IPS-NIHi7 (cell line): ENCODE results near the gene PDZD8.
A peak's percentile ranks its signal among the peaks of the same experiment; 100 is the strongest.
"Not testable (repeated sequence)": the region's sequence is repeated elsewhere in the genome, so short reads cannot be mapped to it uniquely, and the experiment has no call there.

ENCODE experiments used
- DNase-seq: peaks from one replicate; pipeline ENCODE4 v3.0.0; 2012; ENCODE audit warnings: mixed read lengths; ENCODE audit errors: extremely low spot score

PDZD8 gene

DNA sequence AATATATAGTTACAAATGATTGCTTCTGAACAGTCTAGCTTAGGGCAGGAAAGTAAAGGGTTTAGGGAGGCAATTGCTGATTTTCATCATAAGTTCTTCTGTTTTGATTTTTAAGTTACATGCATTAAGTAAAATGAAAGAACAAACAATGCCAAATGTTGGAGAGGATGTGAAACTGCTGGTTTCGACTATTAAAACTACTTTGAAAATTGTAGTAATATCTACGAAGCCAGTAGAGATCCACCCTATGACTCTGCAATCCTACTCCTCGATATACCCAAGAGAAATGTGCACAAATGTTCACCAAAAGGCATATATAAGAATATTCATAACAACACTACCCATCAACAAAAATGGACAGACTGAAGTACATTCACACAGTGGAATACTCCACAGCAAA lies 24.3 kb downstream of the PDZD8 start:
- DNase-seq, result no peak

DNA sequence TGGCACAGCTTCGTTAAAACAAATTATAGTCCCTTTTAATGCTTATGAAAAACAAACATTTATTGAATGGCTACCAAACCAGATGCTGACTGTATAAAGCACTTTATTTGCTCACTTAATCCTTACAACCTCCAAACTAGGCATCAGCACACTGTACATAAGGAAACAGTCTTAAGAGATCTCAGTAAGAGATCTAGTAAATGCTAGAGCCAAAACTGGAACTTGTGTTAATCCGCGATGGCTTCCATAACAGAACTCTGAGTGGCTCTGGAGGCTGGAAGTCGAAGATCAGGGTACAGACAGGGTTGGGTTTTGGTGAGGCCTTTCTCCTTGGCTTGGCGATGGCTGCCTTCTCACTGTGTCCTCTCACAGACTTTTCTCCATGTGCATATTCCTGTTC lies 27.0 kb downstream of the PDZD8 start:
- no peak for DNase-seq

DNA sequence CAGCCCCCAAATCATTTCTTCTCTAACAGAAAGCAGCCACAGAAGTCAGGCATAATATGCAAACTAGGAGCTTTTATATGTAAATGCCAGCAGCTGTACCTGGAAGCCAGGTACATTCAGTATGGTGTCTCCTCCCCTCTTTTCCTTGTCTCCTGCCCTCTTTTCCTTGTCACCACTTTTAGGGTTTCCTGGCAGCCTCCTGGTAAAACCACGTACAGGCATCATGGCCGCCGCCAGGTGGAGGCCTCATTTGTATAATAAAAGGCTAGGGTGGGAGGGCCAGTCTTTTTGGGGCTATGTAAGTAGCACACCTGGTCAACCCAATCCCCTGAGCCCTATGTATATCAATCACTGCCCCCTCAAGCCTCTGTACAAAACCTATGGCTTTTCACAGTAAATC lies 28.7 kb downstream of the PDZD8 start:
- DNase-seq, result peak; percentile 57

DNA sequence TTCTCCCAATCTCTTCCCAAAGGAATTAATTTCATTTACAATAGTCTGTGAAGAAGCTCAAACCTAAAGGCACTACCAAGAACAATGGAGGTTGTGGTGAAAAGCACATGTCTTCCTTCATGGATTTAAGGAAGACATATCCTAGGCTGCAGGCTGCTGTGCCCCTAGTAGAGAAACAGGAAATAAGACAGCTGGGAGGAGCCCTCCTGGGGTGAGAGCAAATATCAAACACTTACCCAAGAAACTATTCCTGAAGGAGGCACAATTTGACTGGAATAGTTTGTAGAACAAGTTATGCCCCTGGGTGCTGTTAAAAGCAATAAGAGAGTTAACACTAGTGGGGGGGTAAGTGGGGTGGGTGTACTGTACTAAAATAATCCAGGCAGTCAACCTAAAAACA lies 30.1 kb downstream of the PDZD8 start:
- peak; percentile 34 for DNase-seq

DNA sequence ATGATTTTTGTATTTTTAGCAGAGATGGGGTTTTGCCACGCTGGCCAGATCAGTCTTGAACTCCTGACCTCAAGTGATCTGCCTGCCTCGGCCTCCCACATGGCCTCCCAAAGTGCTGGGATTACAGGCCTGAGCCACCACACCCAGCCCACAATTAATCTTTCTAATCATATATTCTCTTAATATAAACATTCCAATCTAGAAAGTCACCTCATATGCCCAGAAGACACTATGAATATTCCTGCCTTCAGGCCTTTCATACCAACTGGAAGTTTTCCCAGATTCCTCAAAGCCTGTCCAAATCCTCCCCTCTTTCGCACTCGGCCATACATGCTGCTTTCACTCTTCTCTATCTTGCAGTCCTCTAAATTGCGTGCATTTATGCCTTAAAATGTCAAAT lies 32.6 kb downstream of the PDZD8 start:
- DNase-seq, result no peak

DNA sequence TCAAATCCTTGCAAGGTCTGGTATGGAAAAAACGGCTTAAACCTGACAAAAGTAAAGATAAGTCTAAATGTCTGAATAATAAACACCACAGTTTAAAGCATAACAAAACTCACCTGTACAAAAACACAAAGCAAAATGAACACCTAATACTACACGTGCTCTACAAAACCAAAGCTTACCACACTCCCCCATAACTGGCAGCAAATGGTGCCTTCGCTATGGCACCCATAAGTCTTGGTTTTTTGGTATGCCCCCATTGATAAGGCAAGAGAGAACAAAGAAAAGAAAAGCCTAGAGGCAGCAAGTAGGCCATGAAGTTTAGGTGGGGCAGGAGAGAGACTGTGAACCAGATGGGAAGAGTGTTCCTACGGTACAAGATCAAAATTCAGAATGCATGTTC lies 34.2 kb downstream of the PDZD8 start:
- no peak for DNase-seq

DNA sequence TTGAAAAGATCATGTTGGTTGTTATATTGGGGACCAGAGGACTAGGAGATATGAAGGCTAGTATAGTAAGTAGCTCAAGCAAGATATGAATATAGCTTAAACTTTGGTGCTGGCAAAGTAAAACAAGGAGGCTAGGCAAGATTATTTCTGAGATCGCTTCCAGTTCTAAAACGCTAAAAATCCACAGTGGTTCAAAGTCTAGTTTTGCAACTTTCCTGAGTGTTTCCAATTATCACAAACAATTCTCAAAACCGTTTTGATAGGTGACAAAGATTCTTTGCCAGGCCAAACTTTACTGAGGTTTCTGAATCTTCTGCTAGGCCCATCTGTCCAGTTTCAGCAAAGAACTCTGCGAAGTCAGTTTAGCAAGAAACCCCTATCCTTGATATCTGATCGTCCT lies 35.3 kb downstream of the PDZD8 start:
- DNase-seq, result no peak

DNA sequence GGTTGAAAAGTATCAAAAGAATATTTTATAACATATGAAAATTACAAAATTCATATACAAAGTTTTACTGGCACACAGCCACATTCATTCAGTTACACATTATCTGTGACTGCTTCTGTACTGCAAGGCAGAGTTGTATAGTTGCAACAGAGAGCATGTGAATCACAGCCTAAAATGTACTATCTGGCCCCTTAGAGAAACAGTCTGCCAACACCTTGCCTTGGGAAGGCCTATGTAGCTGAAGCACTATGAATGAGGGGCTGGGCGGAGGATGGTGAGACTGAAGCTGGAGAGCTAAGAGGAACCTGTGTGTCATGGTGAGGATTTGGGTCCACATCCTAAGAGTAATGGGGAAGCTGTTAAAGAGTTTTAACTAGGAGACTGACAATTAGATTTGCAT lies 35.7 kb downstream of the PDZD8 start:
- DNase-seq, result no peak

DNA sequence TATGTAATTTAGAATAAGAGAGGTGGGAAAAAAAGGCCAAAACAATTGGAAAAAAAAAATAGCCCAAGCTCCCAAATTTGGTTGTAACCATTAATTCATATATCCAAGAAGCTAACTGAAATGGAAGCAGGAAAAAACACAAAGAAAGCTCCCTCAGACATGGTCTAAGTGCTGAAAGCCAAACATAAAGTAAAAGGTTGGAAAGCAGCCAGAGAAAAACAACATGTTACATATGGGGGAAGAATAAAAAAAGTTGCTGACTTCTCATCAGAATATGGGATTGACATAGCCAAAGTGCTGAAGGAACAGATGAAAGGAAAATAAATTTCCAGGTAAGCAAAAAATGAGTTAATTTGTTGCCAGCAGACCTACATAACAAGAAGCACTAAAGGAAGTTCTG lies 40.3 kb downstream of the PDZD8 start:
- no peak for DNase-seq

DNA sequence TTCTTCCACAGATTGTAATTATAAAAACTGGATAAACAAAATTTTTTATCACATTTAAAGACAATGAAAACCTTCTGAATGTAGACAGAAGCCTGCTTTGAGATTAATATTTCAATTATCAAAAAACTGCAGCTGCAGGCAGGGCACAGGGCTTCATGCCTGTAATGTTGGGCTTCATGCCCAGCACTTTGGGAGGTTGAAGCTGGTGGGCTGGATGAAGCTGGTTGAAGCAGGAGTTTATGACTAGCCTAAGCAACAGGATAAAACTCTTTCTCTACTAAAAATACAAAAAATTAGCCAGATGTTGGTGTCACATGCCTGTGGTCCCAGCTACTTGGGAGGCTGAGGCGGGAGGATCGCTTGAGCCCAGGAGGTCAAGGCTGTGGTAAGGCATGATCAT lies 41.2 kb downstream of the PDZD8 start:
- no peak for DNase-seq

DNA sequence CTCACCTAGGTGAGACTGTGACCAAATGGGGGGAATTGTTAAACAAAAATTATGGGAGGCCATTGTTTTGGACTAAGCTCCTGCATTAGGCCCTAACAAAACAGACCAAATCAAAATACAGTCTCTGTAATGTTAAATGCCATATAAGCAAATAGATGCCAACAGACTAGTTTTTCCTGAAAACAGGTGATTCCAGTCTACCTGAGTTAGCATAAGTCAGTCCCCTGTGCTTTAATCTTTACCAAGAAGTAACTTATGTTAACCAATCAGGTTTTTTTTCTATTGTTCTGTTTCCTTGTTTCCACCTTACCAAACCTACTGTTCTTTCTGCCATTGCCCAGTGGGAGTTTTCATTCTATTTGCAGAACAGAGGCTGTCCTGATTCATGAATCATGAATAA lies 48.0 kb downstream of the PDZD8 start:
- DNase-seq, result no peak

DNA sequence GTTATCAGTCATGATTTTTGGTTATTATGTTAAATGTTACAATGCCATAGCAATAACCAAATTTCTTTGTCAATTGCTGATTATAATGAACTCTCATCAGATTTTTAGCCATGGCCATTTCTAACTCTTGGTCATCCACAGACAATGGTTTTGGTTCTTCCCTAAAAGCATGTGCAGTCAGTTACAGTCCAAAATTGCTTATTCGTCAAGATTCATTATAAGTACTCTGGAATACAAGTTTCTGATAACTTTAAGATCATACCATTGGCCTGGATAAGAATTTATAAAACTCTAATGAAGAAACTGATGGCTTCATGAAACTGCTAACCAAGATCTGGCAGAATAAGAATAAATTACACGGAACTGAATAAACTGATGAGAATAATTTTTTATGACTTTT lies 50.9 kb downstream of the PDZD8 start:
- DNase-seq, result no peak

DNA sequence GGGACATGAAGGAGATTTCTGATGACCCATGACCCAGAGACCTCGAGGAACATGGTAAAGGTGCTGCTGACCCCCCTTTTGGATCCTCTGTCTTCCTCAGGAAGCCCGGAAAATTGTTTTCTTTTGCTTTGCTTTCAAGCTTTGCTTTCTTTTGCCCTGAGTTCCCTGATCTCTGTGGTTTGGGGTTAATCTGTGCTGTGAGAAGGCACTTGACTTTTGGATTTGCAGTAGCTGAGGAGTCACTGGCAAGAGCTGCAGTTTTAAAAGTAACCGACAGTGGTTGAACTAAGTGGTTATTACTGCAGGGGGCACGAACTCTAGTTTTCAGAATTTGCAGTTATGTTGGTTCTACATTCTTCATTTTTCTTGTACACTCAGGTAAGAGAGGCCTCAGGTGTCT lies 53.0 kb downstream of the PDZD8 start:
- no peak for DNase-seq

DNA sequence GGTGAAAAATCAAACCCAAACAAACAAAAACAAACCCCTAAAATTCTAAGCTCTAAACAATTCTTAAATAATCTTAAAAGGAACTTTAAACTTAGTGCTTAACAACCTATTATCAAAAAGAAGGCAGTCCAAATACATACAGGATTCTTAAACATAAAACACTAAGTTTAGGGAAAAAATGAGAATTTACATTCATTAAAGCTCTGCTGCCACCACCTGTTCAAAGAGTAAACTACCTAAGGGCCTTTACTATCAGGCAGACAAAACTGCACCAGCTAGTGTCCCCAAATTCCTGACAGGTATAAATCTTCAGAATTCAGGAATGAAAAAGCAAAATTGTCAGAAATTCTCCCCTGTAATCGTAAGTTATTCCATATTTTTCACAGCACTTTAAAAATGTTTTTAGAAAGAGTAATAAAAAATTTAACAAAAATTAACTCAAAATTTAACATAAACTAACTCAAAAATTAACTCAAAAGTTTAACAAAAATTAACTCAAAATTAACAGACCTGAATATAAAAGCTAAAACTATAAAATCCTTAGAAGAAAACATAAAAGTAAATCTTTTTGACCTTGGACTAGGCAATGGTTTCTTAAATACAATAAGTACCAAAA lies 55.1 kb downstream of the PDZD8 start:
- DNase-seq, result peak; percentile 34

DNA sequence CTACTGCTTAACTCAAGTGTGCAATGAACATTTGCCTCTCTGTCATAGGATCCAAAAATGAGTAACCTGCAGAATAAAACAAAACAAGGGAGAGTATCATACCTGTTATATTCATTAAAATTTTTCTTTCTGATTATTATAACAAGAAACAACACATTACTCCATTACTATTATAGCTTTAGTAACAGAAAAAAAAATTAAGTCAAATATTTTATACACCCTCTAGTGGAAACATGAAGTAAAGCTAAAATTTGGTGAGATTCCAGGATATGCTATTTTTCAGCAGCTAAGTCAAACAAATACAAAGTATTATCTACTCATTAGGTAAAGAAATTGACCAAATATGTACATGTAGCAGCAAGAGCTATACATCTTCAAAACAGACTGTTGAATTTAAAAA lies 56.3 kb downstream of the PDZD8 start:
- DNase-seq, result no peak

DNA sequence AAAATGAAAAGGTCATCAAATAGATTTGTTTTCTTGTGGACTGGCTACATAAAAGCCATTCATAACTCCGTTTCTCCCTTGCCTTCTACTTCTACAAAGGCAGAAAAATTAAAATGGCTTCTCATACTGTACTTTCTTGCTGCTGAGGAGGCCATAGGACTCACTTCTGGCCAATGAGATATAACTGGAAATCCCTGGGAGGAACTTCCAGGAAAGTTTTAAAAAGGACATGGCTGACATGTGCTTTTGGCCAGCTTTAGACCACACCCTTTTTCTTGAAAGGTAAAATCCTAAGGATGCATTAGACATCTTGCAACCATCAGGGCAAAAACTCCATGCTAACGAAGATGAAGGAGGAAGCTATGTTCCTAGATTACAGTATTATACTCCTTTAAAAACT lies 58.5 kb downstream of the PDZD8 start:
- no peak for DNase-seq

DNA sequence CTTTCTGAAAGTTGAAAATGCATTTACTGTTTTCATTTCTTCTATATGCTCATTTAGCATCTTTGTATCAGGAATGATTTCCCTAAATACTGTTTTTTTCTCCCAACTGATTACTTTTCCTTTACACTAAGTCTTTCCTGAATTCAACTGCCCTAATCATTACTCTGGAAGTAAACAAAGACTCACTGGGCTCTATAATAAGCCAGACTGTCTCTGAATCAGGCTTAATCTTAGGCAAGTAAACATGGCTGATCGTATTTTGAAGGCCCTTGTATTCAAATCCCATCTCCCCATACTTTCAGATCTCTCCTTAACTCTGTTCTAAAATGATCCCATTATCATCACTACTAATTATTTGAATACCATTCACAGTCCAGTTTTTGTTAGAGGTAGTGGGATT lies 61.6 kb downstream of the PDZD8 start:
- no peak for DNase-seq

DNA sequence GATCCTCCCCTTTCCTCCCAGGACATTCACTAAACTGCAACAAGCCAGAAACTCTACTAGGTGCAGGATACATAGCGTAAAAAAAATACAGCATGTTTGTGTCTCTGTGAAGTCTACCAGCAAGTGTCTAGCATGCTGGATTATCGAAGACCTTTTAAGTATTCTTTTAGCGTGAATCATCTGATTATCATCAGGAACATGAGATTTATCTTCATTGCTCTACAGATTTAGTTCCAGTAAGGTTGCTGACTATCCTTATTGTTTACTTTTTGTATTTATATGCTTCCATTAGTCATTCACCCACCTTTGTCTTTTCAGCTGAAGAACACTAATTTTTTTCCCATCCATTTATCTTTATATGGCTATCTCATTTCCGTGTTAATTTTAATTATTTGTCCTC lies 62.8 kb downstream of the PDZD8 start:
- no peak for DNase-seq

DNA sequence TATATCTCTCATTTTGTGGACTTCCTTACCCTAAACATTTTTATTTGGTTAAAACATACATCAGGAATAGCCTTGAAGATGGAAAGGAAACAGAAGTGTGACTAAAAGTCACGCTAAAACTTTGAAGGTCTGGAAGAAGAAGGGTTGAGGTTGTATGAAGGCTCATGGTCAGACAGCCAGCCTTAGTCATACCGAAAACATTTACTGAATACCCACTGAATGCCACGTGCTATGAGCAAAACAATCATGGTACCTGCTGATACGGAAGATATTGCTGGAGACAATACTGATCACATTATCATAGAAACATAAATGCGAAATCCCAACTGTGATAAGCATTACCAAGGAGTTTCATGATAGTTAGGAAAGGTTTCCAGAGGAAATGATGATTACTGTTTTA lies 64.0 kb downstream of the PDZD8 start:
- no peak for DNase-seq

DNA sequence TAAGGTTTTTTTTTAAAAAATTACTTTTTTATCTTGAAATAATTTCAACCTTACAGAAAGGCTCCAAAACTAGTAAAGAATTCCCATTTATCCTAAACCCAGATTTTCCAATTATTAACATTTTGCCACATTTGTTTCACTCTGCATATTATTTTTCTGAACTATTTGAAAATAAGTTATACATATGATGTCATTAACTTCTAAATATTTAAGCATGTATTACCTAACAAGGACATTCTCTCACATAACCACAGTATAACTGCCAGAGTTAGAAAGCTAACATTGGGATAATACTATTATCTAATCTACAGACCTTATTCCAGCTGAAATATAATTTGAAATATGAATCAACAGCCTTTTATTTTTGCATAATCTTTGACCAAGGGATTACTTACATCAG lies 68.6 kb downstream of the PDZD8 start:
- no peak for DNase-seq

DNA sequence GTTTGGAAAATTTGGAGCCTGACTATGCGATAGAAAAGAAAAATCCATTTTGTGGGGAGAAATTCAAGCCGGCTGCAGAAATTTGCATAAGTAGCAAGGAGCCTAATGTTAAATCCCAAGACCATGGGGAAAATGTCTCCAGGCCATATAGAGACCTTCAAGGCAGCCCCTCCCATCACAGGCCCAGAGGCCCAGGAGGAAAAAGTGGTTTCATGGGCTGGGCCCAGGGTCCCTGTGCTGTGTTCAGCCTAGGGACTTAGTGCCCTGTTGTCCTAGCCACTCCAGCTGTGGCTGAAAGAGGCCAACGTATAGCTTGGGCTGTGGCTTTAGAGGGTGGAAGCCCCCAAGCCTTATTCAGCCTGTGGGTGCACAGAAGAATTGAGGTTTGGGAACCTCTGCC lies 71.8 kb downstream of the PDZD8 start:
- not testable (repeated sequence) for DNase-seq

DNA sequence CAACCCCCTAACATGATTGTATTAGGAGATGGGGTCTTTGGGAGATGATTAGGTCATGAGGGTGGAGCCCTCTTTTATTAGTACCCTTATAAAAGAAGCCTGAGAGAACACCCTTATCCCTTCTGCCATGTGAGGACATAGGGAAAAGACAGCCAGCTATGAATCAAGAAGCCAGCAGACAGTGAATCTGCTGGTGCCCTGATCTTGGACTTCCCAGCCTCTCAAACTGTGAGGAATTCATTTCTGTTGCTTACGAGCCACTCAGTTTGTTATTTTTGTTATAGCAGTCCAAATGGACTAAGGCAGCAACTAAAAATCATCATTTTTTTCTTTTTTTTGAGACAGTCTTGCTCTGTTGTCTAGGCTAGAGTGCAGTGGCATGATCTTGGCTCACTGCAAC lies 74.6 kb downstream of the PDZD8 start:
- no peak for DNase-seq

DNA sequence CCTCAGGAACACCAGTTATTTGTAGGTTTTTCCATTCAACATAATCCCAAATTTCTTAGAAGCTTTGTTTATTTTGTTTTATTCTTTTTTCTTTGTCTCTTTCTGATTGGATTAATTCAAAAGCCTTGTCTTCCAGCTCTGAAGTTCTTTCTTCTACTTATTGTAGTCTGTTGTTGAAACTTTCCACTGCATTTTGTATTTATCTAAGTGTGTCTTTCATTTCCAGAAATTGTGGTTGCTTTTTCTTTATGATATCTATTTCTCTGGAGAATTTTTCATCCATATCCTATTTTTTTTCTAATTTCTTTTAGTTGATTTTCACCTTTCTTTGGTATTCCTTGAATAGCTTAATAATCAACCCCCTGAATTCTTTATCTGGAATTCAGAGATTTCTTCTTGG lies 75.8 kb downstream of the PDZD8 start:
- no peak for DNase-seq

DNA sequence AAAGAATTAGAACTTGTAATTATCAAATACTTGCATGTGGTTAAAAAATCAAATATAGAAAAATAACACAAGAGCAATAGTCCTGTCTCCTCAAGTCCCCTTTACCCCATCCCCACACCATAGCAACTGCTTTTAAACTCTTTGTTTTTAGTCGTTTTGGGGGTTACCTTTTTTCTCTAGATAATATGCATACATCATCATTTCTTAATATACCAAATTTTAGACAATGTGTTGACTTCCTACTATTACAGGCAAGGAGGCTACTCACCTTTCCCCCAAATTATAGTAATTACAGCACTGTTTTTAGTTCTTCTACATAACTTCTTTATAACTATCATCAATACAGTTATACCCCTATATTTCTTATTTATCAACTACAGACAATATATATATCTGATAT lies 77.0 kb downstream of the PDZD8 start:
- no peak for DNase-seq

DNA sequence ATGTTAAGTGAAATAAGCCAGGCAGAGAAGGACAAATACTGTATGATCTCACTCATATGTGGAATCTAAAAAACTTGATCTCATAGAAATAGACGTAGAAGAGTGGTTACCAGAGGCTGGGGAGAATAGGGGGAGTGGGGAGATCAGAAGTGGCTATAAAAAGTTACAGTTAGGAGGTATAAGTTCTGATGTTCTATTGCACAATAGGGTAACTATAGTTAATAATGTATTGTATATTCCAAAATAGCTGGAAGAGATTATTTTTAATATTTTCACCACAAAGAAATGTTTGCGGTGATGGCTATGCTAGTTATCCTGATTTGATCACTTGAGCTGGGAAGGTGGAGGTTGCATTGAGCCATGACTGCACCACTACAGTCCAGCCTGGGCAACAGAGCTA lies 80.5 kb downstream of the PDZD8 start:
- DNase-seq, result no peak
